Hippocampal formation (tissue), 2 donors: ENCODE measurements around the gene CLEC11A.
"Not testable (repeated sequence)": the region's sequence is repeated elsewhere in the genome, so short reads cannot be mapped to it uniquely, and the experiment has no call there.

Experiments used
- DNase-seq, 2 donors: peaks; one replicate each; lab custom pipeline; 2025; lab: John Stamatoyannopoulos, UW

CLEC11A gene

DNA sequence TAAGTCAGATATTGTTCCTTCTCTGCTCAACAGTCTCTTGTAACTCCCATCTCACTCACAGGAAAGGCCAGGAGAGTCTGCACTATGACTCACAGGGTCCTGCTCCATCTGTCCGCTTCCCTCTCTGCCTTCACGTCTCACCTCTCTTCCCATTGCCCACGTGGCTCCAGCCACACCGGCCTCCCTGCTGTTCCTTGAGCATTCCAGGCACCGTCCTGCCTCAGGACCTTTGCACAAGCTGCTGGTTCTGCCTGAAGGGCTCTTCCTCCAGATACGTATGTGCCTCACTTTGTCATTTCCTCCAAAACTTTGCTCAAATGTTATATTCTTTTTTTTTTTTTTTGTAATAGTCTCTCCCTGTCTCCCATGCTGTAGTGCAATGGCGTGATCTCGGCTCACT lies 33.1 kb downstream of the CLEC11A start:
- DNase-seq: not testable (repeated sequence)

DNA sequence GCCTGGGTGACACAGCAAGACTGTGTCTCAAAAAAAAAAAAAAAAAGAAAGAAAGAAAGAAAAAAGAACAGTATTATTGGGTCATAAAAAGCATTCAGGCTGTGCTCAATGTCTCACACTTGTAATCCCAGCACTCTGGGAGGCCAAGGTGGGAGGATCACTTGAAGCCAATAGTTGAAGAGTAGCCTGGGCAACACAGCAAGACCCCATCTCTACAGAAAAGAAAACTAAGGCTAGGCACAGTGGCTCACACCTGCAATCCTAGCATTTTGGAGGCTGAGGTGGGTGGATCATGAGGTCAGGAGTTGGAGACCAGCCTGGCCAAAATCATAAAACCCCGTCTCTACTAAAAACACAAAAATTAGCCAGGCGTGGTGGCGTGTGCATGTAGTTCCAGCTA lies 34.5 kb downstream of the CLEC11A start:
- not testable (repeated sequence) for DNase-seq

DNA sequence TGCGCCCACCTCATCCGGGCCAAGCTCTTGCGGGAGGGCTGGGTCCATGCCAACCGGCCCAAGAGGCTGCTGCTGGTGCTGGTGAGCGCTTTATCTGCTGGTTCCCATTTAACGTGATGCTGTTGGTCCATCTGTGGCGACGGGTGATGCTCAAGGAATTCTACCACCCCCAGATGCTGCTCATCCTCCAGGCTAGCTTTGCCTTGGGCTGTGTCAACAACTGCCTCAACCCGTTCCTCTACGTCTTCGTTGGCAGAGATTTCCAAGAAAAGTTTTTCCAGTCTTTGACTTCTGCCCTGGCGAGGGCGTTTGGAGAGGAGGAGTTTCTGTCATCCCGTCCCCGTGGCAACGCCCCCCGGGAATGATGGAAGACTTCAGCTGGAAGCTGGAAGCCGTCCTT lies 35.9 kb downstream of the CLEC11A start:
- not testable (repeated sequence) for DNase-seq

DNA sequence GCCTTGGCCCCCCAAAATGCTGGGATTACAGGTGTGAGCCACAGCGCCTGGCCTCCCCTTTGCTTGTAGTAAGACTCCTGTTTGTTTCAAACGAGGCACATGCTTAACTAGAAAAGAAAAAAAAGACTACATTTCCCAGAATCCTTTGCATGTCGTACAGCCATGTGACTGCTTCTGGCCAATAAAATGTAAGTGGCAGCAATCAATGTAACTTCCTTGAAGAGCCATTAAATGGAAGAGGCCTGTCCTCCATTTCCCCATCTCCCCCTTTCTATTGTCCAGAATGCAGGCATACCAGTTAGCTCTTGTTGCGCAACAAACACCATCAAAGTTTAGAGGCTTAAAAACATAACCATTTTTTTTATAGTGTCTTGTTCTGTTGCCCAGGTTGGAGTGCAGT lies 36.7 kb downstream of the CLEC11A start:
- no peak for DNase-seq

DNA sequence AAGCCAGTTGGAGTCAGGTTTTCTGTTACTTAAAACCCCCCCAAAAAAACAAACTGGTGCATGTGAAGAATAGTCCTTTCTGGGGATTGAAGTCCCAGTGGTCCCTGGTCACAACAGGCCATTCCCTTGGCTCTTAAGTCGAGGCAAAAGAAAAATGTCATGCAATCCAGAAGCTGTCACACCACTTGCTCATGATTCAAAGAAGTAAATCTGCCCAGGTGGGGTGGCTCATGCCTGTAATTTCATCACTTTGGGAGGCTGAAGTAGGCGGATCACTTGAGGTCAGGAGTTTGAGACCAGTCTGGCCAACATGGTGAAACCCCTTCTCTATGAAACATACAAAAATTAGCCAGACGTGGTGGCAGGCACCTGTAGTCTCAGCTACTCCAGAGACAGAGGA lies 38.3 kb downstream of the CLEC11A start:
- not testable (repeated sequence) for DNase-seq

DNA sequence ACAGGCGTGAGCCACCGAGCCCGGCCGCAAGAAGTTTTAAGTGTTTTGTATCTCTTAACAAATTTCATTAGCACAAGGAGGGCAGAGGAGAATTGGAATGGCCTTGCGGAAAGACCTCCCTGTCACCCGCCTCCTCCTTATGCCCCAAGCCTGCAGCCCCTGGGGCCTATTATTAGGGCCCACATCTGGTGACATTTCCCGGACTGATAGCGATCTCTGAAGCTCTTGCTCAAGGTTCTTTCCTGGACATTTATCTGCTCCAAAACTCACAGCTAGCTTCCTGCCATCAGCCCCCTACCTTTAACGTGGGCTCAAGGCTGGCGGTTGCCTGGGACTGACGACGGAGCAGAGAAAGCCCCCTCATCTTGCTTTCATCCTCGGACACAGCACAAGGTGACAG lies 40.4 kb downstream of the CLEC11A start:
- not testable (repeated sequence) for DNase-seq

DNA sequence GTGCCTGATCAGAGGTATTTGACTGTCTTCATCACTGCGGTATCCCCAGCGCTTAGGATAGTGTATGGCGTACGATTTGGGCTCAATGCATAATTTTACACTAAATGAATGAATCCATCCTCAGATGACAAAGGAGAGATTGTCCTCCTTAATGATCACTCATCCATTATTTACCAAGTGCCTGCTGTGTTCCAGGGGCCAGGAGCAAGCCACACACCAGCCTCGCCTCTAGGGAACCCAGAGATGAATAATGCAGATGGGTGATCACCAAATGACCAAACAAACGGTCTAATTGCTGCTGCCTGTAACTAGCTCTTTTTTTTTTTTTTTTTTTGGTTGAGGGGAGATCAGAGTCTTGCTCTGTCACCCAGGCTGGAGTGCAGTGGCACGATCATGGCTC lies 41.2 kb downstream of the CLEC11A start:
- DNase-seq: no peak

DNA sequence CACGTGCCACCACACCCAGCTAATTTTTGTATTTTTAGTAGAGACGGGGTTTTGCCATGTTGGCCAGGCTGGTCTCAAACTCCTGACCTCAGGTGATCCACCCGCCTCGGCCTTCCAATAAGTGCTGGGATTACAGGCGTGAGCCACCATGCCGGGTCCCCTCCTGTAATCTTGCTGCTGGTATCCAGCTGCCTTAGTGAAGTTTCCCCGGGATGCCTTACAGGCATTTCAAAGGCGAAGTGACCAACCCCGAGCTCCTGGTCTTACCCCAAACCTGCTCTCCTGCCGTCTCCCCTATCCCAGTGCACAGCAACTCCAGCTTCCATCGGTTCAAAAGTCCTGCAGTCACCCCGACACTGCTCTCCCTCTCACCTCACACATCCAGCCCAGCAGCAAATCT lies 43.6 kb downstream of the CLEC11A start:
- DNase-seq: not testable (repeated sequence)

DNA sequence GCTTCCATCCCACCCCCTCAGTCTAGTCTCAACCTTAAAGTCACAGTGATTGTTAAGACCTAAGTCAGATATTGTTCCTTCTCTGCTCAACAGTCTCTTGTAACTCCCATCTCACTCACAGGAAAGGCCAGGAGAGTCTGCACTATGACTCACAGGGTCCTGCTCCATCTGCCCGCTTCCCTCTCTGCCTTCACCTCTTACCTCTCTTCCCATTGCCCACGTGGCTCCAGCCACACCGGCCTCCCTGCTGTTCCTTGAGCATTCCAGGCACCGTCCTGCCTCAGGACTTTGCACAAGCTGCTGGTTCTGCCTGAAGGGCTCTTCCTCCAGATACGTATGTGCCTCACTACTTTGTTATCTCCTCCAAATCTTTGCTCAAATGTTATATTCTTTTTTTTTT lies 44.1 kb downstream of the CLEC11A start:
- not testable (repeated sequence) for DNase-seq

DNA sequence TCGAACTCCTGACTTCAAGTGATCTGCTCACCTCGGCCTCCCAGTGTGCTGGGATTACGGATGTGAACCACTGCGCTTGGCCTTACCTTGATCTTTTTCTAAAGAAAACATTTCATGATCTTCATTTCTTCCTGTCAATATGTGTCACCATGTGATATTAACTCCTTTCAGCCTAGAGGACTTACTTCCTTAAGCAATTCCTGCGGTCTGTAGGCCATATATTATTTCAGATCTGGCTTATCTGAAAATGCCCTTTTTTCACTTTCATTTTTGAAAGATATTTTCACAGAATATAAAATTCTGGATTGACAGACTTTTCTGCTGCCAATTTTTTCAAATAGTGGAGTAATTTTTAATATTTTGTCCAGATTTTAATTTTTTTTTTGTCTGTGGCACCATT lies 45.1 kb downstream of the CLEC11A start:
- no peak for DNase-seq

DNA sequence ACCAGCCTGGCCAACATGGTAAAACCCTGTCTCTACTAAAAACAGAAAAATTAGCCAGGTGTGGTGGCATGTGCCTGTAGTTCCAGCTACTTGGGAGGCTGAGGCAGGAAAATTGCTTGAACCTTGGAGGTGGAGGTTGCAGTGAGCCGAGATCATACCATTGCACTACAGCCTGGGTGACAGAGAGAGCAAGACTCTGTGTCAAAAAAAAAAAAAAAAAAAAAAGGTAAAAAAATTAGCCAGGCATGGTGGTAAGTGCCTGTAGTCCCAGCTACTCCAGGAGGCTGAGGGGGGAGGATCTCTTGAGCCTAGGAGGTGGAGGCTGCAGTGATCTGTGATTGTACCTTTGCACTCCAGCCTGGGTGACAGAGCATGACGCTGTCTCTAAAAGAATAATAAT lies 47.0 kb downstream of the CLEC11A start, which contains the start of gene GPR32:
Gene GPR32 (plus strand): TSS at position 301 of the 400 bp plus-strand sequence. CDS start 137 bp downstream, outside the sequence.
- not testable (repeated sequence) for DNase-seq

DNA sequence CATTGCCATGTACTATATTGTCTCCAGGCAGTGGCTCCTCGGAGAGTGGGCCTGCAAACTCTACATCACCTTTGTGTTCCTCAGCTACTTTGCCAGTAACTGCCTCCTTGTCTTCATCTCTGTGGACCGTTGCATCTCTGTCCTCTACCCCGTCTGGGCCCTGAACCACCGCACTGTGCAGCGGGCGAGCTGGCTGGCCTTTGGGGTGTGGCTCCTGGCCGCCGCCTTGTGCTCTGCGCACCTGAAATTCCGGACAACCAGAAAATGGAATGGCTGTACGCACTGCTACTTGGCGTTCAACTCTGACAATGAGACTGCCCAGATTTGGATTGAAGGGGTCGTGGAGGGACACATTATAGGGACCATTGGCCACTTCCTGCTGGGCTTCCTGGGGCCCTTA lies 47.7 kb downstream of the CLEC11A start:
- no peak for DNase-seq

DNA sequence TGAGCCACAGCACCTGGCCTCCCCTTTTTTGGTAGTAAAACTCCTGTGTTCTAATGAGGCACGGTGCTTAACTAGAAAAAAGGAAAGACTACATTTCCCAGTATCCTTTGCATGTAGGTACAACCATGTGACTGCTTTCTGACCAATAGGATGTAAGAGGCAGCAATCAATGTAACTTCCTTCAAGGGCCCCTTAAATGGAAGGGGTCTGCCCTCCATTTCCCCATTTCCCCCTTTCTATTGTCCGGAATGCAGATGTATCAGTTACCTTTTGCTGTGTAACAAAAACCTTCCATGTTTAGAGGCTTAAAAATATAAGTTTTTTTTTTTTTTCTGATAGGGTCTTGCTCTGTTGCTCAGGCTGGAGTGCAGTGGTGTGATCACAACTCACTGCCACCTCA lies 49.3 kb downstream of the CLEC11A start:
- DNase-seq: no peak

DNA sequence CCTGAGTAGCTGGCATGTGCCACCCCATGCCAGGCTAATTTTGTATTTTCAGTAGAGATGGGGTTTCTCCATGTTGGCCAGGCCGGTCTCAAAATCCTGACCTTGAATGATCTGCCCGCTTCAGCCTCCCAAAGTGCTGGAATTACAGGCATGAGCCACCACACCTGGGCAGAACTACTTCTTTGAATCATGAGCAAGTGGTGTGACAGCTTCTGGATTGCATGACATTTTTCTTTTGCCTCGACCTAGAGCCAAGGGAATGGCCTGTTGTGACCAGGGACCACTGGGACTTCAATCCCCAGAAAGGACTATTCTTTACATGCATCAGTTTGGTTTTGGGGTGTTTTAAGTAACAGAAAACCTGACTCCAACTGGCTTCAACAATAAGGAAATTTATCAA lies 49.7 kb downstream of the CLEC11A start:
- not testable (repeated sequence) for DNase-seq

DNA sequence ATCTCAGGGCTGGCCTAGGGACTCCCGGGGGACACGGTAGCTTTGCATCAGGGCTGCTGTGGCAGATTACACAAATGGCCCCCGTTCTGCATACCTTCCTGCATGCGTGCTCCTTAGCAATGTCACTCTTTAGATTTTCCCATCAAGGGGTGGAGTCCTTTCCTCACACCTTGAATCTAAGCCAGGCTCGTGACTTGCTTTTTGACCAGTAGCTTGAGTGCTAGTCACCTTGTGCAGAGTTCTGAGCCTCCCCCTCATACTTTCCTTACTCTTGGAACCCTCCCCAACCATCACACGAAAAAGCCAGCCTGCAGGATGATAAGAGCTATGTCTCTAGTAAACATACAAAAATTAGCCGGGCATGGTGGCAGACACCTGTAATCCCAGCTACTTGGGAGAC lies 50.3 kb downstream of the CLEC11A start:
- not testable (repeated sequence) for DNase-seq
